ENCODE measurements around the gene ITIH4. TPM values are rescaled to one million over a fixed set of nuclear protein-coding genes. Genes with fewer than 3 reads are reported as not detected.

The ITIH4 gene
- total and polyA plus RNA-seq, 10 of the 15 experiments (the other 5 are each of a cell fraction or from before 2014, with no cell fraction given), result 0.64 to 4.1 (median 1.3) TPM

DNA sequence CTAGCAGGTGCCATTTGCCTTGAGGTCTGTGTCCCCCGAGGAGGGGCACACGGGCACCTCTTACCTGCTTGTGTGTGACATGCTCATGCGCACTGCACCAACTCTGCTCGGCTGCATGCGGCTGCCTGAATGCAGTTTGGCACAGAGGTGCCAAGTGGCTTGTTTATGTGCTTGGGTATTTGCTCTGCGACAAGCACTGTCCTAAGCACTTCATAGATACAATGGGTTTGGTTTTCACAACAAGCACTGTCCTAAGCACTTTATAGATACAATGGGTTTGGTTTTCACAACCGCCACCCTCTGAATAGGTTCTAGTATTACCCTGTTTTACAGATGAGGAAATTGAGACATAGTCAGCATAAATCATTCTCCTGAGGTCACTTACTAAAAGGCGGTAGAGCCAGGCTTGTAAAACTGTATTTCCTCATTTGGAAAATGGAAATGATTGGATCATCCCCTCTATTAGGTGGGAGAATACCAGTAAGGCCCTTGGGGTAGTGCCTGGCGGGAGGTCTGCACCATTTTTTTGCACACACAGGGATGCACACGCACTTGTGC is 487 bp downstream of the ITIH4 start:
- POLR2A ChIA-PET, result no interaction called here
- no peak overlapping the region for H2AFZ ChIP-seq (ENCODE audit: control insufficient read depth, low read depth, low read length)
- FAIRE-seq (no peak), DNase-seq (ENCODE audit: low read depth, low spot score) (no peak), ATAC-seq (no peak)
- in situ Hi-C loops (cut with MboI), result no loop called here
- no peak overlapping the region for H3K4me2 ChIP-seq (ENCODE audit: control insufficient read depth, insufficient read depth)
- H3K9me3 ChIP-seq (replicated peaks; ENCODE audit: control insufficient read depth, insufficient read depth, low read length), result no peaks in the 10 kb centered on the region
- no peaks in the 10 kb centered on the region for H4K20me1 ChIP-seq (ENCODE audit: control insufficient read depth, insufficient read depth)
- SMC1A ChIA-PET (ENCODE audit: uncharacterized antibody, unreplicated experiment), result no interaction called here
- H3K27me3 ChIP-seq (replicated peaks in 1 of 2; ENCODE audit: control insufficient read depth in 2 of 2, insufficient read depth in 2 of 2, low read length in 1 of 2), result no peaks in the 10 kb centered on the region
- no peaks in the 10 kb centered on the region for H3K79me2 ChIP-seq (ENCODE audit: control insufficient read depth, insufficient read depth, low read length)
- no peaks in the 10 kb centered on the region for H3K4me1 ChIP-seq (ENCODE audit: control insufficient read depth, insufficient read depth, low read length)
- CTCF ChIA-PET, result interaction anchor here (1.6 kb wide), 1 partner anchor 9 kb away, joined by 5 read pairs; no protein-coding TSS in a partner anchor
- intact Hi-C loops (cut with micrococcal nuclease; ENCODE audit: unreplicated experiment), result no loop called here
- RAD21 ChIA-PET (ENCODE audit: unreplicated experiment), result no interaction called here
- WGBS (ENCODE audit: insufficient coverage, insufficient replicate concordance, low lambda C conversion rate, missing lambda C conversion rate), result 77% methylated on average over 10 of the region's 10 CpGs
- no peak overlapping the region for H3K4me3 ChIP-seq
- H3K27ac ChIP-seq (ENCODE audit: control insufficient read depth, insufficient read depth), result no peak overlapping the region
- no peaks in the 10 kb centered on the region; a peak in 2 of 4 replicates for H3K36me3 ChIP-seq (ENCODE audit: control insufficient read depth in 2 of 2, insufficient read depth in 2 of 2, low read length in 1 of 2)
- H3K9ac ChIP-seq (ENCODE audit: control insufficient read depth, insufficient read depth, low read length), result no peak overlapping the region
- BruUV-seq (replicated peaks), result no TSS peak
- TF ChIP-seq SIX5 (IDR thresholded peaks at IDR 0.05; ENCODE audit: low read depth, low read length, severe bottlenecking), result no peak
- TF ChIP-seq DPF2 (IDR thresholded peaks at IDR 0.05), result no peak
- TF ChIP-seq, protein P1, sequence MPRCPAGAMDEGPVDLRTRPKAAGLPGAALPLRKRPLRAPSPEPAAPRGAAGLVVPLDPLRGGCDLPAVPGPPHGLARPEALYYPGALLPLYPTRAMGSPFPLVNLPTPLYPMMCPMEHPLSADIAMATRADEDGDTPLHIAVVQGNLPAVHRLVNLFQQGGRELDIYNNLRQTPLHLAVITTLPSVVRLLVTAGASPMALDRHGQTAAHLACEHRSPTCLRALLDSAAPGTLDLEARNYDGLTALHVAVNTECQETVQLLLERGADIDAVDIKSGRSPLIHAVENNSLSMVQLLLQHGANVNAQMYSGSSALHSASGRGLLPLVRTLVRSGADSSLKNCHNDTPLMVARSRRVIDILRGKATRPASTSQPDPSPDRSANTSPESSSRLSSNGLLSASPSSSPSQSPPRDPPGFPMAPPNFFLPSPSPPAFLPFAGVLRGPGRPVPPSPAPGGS (IDR thresholded peaks at IDR 0.05; ENCODE audit: borderline replicate concordance, insufficient read depth, low read depth, low read length, poor library complexity, severe bottlenecking), result no peak
- TF ChIP-seq CBX5 (IDR thresholded peaks at IDR 0.05; ENCODE audit: low read depth), result no peak
- TF ChIP-seq GABPA (IDR thresholded peaks at IDR 0.05; ENCODE audit: low read depth), result no peak
- TF ChIP-seq FOXK2 (IDR thresholded peaks at IDR 0.05), result no peak
- TF ChIP-seq SP1 (IDR thresholded peaks at IDR 0.05; ENCODE audit: low read depth, low read length), result no peak
- no peak for TF ChIP-seq ZNF217 (IDR thresholded peaks at IDR 0.05)
- no peak for TF ChIP-seq SREBF1 (IDR thresholded peaks at IDR 0.05; ENCODE audit: low read length)
- TF ChIP-seq PAX5 (IDR thresholded peaks at IDR 0.05; ENCODE audit: borderline replicate concordance, low read depth, low read length), result no peak
- no peak for TF ChIP-seq EZH2 (IDR thresholded peaks at IDR 0.05; ENCODE audit: borderline replicate concordance, control insufficient read depth, low read depth, low read length)
- TF ChIP-seq ETV6 (conservative IDR thresholded peaks at IDR 0.05 in 1 of 2, IDR thresholded peaks at IDR 0.05 in 1 of 2; ENCODE audit: borderline replicate concordance in 1 of 2, low read depth in 1 of 2), result no peak
- TF ChIP-seq FOS (IDR thresholded peaks at IDR 0.05; ENCODE audit: borderline replicate concordance, extremely low read depth, insufficient read length), result no peak
- TF ChIP-seq HDAC2 (IDR thresholded peaks at IDR 0.05), result no peak
- no peak for TF ChIP-seq SMC3 (IDR thresholded peaks at IDR 0.05; ENCODE audit: borderline replicate concordance, low read length)
- TF ChIP-seq, protein P2, sequence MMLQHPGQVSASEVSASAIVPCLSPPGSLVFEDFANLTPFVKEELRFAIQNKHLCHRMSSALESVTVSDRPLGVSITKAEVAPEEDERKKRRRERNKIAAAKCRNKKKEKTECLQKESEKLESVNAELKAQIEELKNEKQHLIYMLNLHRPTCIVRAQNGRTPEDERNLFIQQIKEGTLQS (IDR thresholded peaks at IDR 0.05; ENCODE audit: borderline replicate concordance, extremely low read depth, low read depth, low read length), result no peak
- no peak for TF ChIP-seq CEBPB (IDR thresholded peaks at IDR 0.05; ENCODE audit: borderline replicate concordance in 1 of 2, low read depth in 2 of 2, low read length in 2 of 2)
- TF ChIP-seq KLF5 (IDR thresholded peaks at IDR 0.05; ENCODE audit: partially characterized antibody), result no peak
- TF ChIP-seq, protein P3, sequence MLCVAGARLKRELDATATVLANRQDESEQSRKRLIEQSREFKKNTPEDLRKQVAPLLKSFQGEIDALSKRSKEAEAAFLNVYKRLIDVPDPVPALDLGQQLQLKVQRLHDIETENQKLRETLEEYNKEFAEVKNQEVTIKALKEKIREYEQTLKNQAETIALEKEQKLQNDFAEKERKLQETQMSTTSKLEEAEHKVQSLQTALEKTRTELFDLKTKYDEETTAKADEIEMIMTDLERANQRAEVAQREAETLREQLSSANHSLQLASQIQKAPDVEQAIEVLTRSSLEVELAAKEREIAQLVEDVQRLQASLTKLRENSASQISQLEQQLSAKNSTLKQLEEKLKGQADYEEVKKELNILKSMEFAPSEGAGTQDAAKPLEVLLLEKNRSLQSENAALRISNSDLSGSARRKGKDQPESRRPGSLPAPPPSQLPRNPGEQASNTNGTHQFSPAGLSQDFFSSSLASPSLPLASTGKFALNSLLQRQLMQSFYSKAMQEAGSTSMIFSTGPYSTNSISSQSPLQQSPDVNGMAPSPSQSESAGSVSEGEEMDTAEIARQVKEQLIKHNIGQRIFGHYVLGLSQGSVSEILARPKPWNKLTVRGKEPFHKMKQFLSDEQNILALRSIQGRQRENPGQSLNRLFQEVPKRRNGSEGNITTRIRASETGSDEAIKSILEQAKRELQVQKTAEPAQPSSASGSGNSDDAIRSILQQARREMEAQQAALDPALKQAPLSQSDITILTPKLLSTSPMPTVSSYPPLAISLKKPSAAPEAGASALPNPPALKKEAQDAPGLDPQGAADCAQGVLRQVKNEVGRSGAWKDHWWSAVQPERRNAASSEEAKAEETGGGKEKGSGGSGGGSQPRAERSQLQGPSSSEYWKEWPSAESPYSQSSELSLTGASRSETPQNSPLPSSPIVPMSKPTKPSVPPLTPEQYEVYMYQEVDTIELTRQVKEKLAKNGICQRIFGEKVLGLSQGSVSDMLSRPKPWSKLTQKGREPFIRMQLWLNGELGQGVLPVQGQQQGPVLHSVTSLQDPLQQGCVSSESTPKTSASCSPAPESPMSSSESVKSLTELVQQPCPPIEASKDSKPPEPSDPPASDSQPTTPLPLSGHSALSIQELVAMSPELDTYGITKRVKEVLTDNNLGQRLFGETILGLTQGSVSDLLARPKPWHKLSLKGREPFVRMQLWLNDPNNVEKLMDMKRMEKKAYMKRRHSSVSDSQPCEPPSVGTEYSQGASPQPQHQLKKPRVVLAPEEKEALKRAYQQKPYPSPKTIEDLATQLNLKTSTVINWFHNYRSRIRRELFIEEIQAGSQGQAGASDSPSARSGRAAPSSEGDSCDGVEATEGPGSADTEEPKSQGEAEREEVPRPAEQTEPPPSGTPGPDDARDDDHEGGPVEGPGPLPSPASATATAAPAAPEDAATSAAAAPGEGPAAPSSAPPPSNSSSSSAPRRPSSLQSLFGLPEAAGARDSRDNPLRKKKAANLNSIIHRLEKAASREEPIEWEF (IDR thresholded peaks at IDR 0.05; ENCODE audit: insufficient replicate concordance, low read depth, low read length), result no peak

Data from GM12878 (cell line).